HepG2 (cell line): Measurements from ENCODE around the gene CHPF. TPM values are rescaled to one million over a fixed set of nuclear protein-coding genes. Genes with fewer than 3 reads are reported as not detected.

Experiments
- ATAC-seq: fragments of 200-7000 bp; cut with Tn5 transposase; 3 replicates; pipeline ENCODE4 v1.9.1; 2020; ENCODE audit warnings: mild to moderate bottlenecking, moderate library complexity
- BruUV-seq: library from RNA; stranded (reverse); fragments of 400-500 nt; replicated peaks from 2 replicates; lab custom pipeline; 2021; lab: Mats Ljungman, UMichigan
- CTCF ChIA-PET: fragments of 300-600 bp; formaldehyde crosslinking; extraction: SDS; loops from one replicate; lab custom pipeline; 2021; ENCODE audit warnings: low total read pairs, inconsistent platforms, low intra/inter-chr PET ratio; lab: Yijun Ruan, JAX
- POLR2A ChIA-PET: fragments of 350-600 bp; sonication (Branson Sonifier 250); formaldehyde crosslinking; loops from one replicate; lab custom pipeline; 2020; ENCODE audit warnings: antibody characterized with exemption, inconsistent platforms; lab: Yijun Ruan, JAX
- DNase-seq: peaks from one replicate; pipeline ENCODE4 v3.0.0-alpha.2; 2015; ENCODE audit warnings: low spot score
- FAIRE-seq: peaks from 3 replicates; lab custom pipeline; 2011; peaks lifted over from hg19 to GRCh38; lab: Jason Lieb, UNC
- H2AFZ ChIP-seq: one replicate; pipeline ENCODE4 v1.6.1; 2011; ENCODE audit warnings: low read length, inconsistent platforms
- H3K27ac ChIP-seq: fragments of 300-600 bp; 3 replicates; pipeline ENCODE4 v1.8.0; 2011; ENCODE audit warnings: mixed run types, mild to moderate bottlenecking, mixed read lengths, low read length, inconsistent platforms; ENCODE audit not compliant: insufficient read depth; ENCODE audit errors: extremely low read length
- H3K27me3 ChIP-seq, 2 experiments: fragments of 200-600 bp in 1 of 2; 2 replicates in 1 of 2; 3 replicates in 1 of 2; pipeline versions ENCODE4 v1.6.0 to v1.8.0; 2011; ENCODE audit warnings: low read length in 2 of 2, mild to moderate bottlenecking in 2 of 2, moderate library complexity in 2 of 2, inconsistent platforms in 1 of 2; ENCODE audit not compliant: insufficient read depth in 2 of 2, control insufficient read depth in 1 of 2
- H3K36me3 ChIP-seq, 2 experiments: fragments of 200-600 bp in 1 of 2; replicated peaks in 1 of 2; 2 replicates in 1 of 2; 3 replicates in 1 of 2; pipeline versions ENCODE4 v1.5.1 to v1.8.0; 2011; ENCODE audit warnings: low read length in 2 of 2, inconsistent platforms in 1 of 2; ENCODE audit not compliant: insufficient read depth in 2 of 2, control insufficient read depth in 1 of 2
- H3K4me1 ChIP-seq: 2 replicates; pipeline ENCODE4 v1.5.1; 2012; ENCODE audit warnings: low read length, inconsistent platforms; ENCODE audit not compliant: insufficient read depth
- H3K4me2 ChIP-seq: 2 replicates; pipeline ENCODE4 v1.6.0; 2011; ENCODE audit warnings: low read depth, low read length, inconsistent platforms
- H3K4me3 ChIP-seq, 3 experiments: fragments of 200-600 bp in 1 of 3; sonication (generic), shearing (Covaris generic) in 1 of 3; replicated peaks in 1 of 3; 2 replicates each; pipeline ENCODE4 v1.5.1; 2011 to 2016; ENCODE audit warnings: low read length in 3 of 3, inconsistent platforms in 2 of 3, low read depth in 2 of 3, mild to moderate bottlenecking in 2 of 3, control low read depth in 1 of 3, mixed read lengths in 1 of 3; ENCODE audit not compliant: insufficient read depth in 1 of 3
- H3K79me2 ChIP-seq: one replicate; pipeline ENCODE4 v1.6.1; 2011; ENCODE audit warnings: low read length, inconsistent platforms; ENCODE audit not compliant: insufficient read depth
- H3K9ac ChIP-seq: 2 replicates; pipeline ENCODE4 v1.6.0; 2011; ENCODE audit warnings: mild to moderate bottlenecking, low read depth, low read length, inconsistent platforms; ENCODE audit not compliant: insufficient read depth
- H3K9me3 ChIP-seq: 2 replicates; pipeline ENCODE4 v1.5.1; 2012; ENCODE audit warnings: mild to moderate bottlenecking, low read length
- H4K20me1 ChIP-seq: 2 replicates; pipeline ENCODE4 v1.6.0; 2011; ENCODE audit warnings: inconsistent platforms, mild to moderate bottlenecking, low read length, moderate library complexity; ENCODE audit not compliant: insufficient read depth
- ETV6 ChIP-seq: sonication (generic); formaldehyde crosslinking; conservative IDR thresholded peaks from 2 replicates; pipeline ENCODE4 v1.4.0; 2020; ENCODE audit warnings: missing genetic modification reagents
- EZH2 ChIP-seq: conservative IDR thresholded peaks from 2 replicates; pipeline ENCODE4 v1.6.1; 2012; ENCODE audit warnings: mild to moderate bottlenecking, low read depth, low read length, moderate library complexity
- HNRNPLL ChIP-seq: fragments of 200-400 bp; formaldehyde crosslinking; IDR thresholded peaks from 2 replicates; pipeline ENCODE4 v1.6.1; 2017; ENCODE audit warnings: mild to moderate bottlenecking, low read depth, low read length; ENCODE audit not compliant: poor library complexity, severe bottlenecking
- MAF1 ChIP-seq: sonication (generic); formaldehyde crosslinking; IDR thresholded peaks from 2 replicates; pipeline ENCODE4 v1.5.0; 2020; ENCODE audit warnings: missing genetic modification reagents, borderline replicate concordance
- MED1 ChIP-seq: sonication (generic); formaldehyde crosslinking; IDR thresholded peaks from 2 replicates; pipeline ENCODE4 v1.4.0; 2020; ENCODE audit warnings: missing genetic modification reagents
- NRL ChIP-seq: sonication (generic); formaldehyde crosslinking; IDR thresholded peaks from 2 replicates; pipeline ENCODE4 v1.5.0; 2020; ENCODE audit warnings: missing genetic modification reagents, mild to moderate bottlenecking, moderate library complexity, borderline replicate concordance
- ONECUT2 ChIP-seq: sonication (generic); formaldehyde crosslinking; IDR thresholded peaks from 2 replicates; pipeline ENCODE4 v1.4.0; 2020; ENCODE audit warnings: missing genetic modification reagents
- RFXAP ChIP-seq: sonication (generic); formaldehyde crosslinking; IDR thresholded peaks from 2 replicates; pipeline ENCODE4 v1.4.0; 2020; ENCODE audit warnings: missing genetic modification reagents, borderline replicate concordance
- SNRNP70 ChIP-seq: fragments of 200-400 bp; formaldehyde crosslinking; IDR thresholded peaks from 2 replicates; pipeline ENCODE4 v1.6.1; 2017; ENCODE audit warnings: mild to moderate bottlenecking, low read depth, low read length, moderate library complexity
- SOX6 ChIP-seq, 2 experiments: fragments of 450-650 bp in 1 of 2; sonication (generic) in 1 of 2; formaldehyde crosslinking in 1 of 2; IDR thresholded peaks; 2 replicates each; pipeline versions ENCODE4 v1.4.0 to v1.6.1; 2017 to 2020; ENCODE audit warnings: antibody characterized with exemption in 1 of 2, mild to moderate bottlenecking in 1 of 2, missing genetic modification reagents in 1 of 2
- SP4 ChIP-seq: sonication (generic); formaldehyde crosslinking; IDR thresholded peaks from 2 replicates; pipeline ENCODE4 v1.8.1; 2023; ENCODE audit warnings: mild to moderate bottlenecking, missing genetic modification reagents
- THAP7 ChIP-seq: sonication (generic); formaldehyde crosslinking; IDR thresholded peaks from 2 replicates; pipeline ENCODE4 v1.8.1; 2023; ENCODE audit warnings: mild to moderate bottlenecking, missing genetic modification reagents
- ZNF576 ChIP-seq: sonication (generic); formaldehyde crosslinking; IDR thresholded peaks from 2 replicates; pipeline ENCODE4 v1.4.0; 2020; ENCODE audit warnings: mild to moderate bottlenecking, missing genetic modification reagents
- ZNF616 ChIP-seq: sonication (generic); formaldehyde crosslinking; IDR thresholded peaks from 2 replicates; pipeline ENCODE4 v1.5.0; 2020; ENCODE audit warnings: low read depth, mild to moderate bottlenecking, missing genetic modification reagents
- WGBS: methylation state at CpG from one replicate; pipeline ENCODE4 v1.1.6; 2017; ENCODE audit warnings: low lambda C conversion rate; 5-methylcytosine and 5-hydroxymethylcytosine counted together
- in situ Hi-C: cut with HindIII; loops from 2 replicates; pipeline ENCODE4 v1.10.0; 2017; ENCODE audit warnings: low pct_unique_long_range_greater_than_20kb; ENCODE audit not compliant: extremely low pct_ligation_motif_present
- intact Hi-C: fragments of 100-400 bp; cut with micrococcal nuclease; formaldehyde crosslinking; loops from one replicate; pipeline ENCODE4 v1.10.0; 2022; ENCODE audit not compliant: unreplicated experiment
- polyA plus RNA-seq, 8 experiments: library from polyadenylated mRNA; depleted of rRNA in 3 of 8; stranded (reverse) in 7 of 8; unstranded in 1 of 8; fragments of >200 nt; fragmentation: Illumina TruSeq in 4 of 8; extraction: Trizol in 4 of 8; gene quantifications; 2 replicates each; pipeline versions ENCODE4 v1.2.1 to v1.2.3, GENCODE V29; 2011 to 2016; ENCODE audit warnings: low read depth in 4 of 8, missing spikeins in 1 of 8, mixed read lengths in 1 of 8; ENCODE audit not compliant: insufficient read depth in 1 of 8
- total RNA-seq, 5 experiments: library from RNA; depleted of rRNA; stranded (reverse); fragments of >200 nt; fragmentation: Illumina TruSeq; extraction: Trizol; gene quantifications; 2 replicates each; pipeline ENCODE4 v1.2.3, GENCODE V29; 2016; ENCODE audit warnings: low read depth in 1 of 5

Gene CHPF
- total and polyA plus RNA-seq, 2 of the 13 experiments (the other 11 are each of a cell fraction or from before 2014, with no cell fraction given) = 79.6 to 111 TPM

GRCh38 chr2:219513787-219514186 is 29.8 kb downstream of the CHPF start:
- Histone ChIP-seq H3K27ac (no peak overlapping the region), H3K36me3 (no peaks in the 10 kb centered on the region), H3K79me2 (no peaks in the 10 kb centered on the region), H2AFZ (no peak overlapping the region), H3K9me3 (no peaks in the 10 kb centered on the region), H3K4me2 (no peak overlapping the region), H3K4me3 (peak overlapping the region in 1 of 3 experiments; percentile 14; a peak in 1 of 6 replicates), H3K27me3 (peaks cover 24 to 78% of the 10 kb centered on the region in 2 experiments), H4K20me1 (peaks cover 11% of the 10 kb centered on the region; the same call in 1 of the 2 replicates), H3K9ac (no peak overlapping the region), H3K4me1 (peaks cover 43% of the 10 kb centered on the region)
- 26% methylated on average over 3 of the region's 4 CpGs for WGBS
- ChIA-PET POLR2A (interaction anchor here (7.7 kb wide), 1 partner anchor 15 kb away, joined by 94 read pairs; the partner anchor contains the start of gene GMPPA), CTCF (no interaction called here)
- DNase-seq = no peak
- FAIRE-seq = no peak
- intact Hi-C loops (no loop called here), in situ Hi-C loops (no loop called here)
- BruUV-seq = no TSS peak
- no peak for ATAC-seq
- TF ChIP-seq HNRNPLL (peak; percentile 1), EZH2 (peak; percentile 48; the same call in 1 of the 2 replicates), THAP7 (CRISPR knock-in tag) (no peak)

GRCh38 chr2:219512524-219513216 is 30.9 kb downstream of the CHPF start:
- no peaks in the 10 kb centered on the region for H3K9me3 ChIP-seq
- peak overlapping the region; percentile 20 for H3K4me2 ChIP-seq
- peaks cover 16 to 68% of the 10 kb centered on the region in 2 experiments for H3K27me3 ChIP-seq
- POLR2A ChIA-PET = interaction anchor here (7.7 kb wide), 1 partner anchor 14 kb away, joined by 94 read pairs; the partner anchor contains the start of gene GMPPA
- FAIRE-seq (no peak), ATAC-seq (peak; percentile 42), DNase-seq (no peak)
- peak overlapping the region in 1 of 3 experiments; percentile 10; a peak in 1 of 6 replicates for H3K4me3 ChIP-seq
- peaks cover 11% of the 10 kb centered on the region; the same call in 1 of the 2 replicates for H4K20me1 ChIP-seq
- H2AFZ ChIP-seq = no peak overlapping the region
- WGBS = 2% methylated on average over 15 of the region's 16 CpGs
- intact Hi-C loops (no loop called here), in situ Hi-C loops (no loop called here)
- no peak overlapping the region for H3K27ac ChIP-seq
- H3K79me2 ChIP-seq = no peaks in the 10 kb centered on the region
- BruUV-seq = no TSS peak
- no peak overlapping the region for H3K9ac ChIP-seq
- peaks cover 34% of the 10 kb centered on the region for H3K4me1 ChIP-seq
- H3K36me3 ChIP-seq = no peaks in the 10 kb centered on the region
- CTCF ChIA-PET = no interaction called here
- TF ChIP-seq MAF1 (no peak), NRL (CRISPR knock-in tag) (0 out of 2 replicates have a peak, but pooled peaks have one; percentile 16), MED1 (CRISPR knock-in tag) (no peak), ONECUT2 (CRISPR knock-in tag) (peak; percentile 91), ZNF616 (CRISPR knock-in tag) (no peak), SP4 (CRISPR knock-in tag) (peak; percentile 61; the same call in 1 of the 2 replicates), SNRNP70 (no peak), ZNF576 (CRISPR knock-in tag) (no peak), SOX6 (IDR thresholded peaks at IDR 0.05) (no peak), SOX6 (CRISPR knock-in tag; IDR thresholded peaks at IDR 0.05) (peak; percentile 40; the same call in 1 of the 2 replicates), RFXAP (no peak), ETV6 (CRISPR knock-in tag) (0 out of 2 replicates have a peak, but pooled peaks have one; percentile 36)
